OCI-LY3 (cell line): ENCODE data around the gene CCDC27.
"Not testable (repeated sequence)": the region's sequence is repeated elsewhere in the genome, so short reads cannot be mapped to it uniquely, and the experiment has no call there.

Source experiments
- H2AFZ ChIP-seq: fragments of 200-600, 300-600 bp; shearing (Covaris generic); 2 replicates; pipeline ENCODE4 v1.6.0; 2014; ENCODE audit warnings: antibody characterized with exemption, low read depth, low read length
- H3K27ac ChIP-seq: fragments of 200-600, 300-600 bp; sonication (generic); 2 replicates; pipeline ENCODE4 v1.5.1; 2014; ENCODE audit warnings: mild to moderate bottlenecking, low read length, moderate library complexity, mixed read lengths
- H3K27me3 ChIP-seq: fragments of 200-600, 300-600 bp; sonication (generic); 2 replicates; pipeline ENCODE4 v1.6.1; 2014; ENCODE audit warnings: low read depth, low read length, mixed read lengths
- H3K36me3 ChIP-seq: fragments of 200-600, 300-600 bp; sonication (generic); replicated peaks from 2 replicates; pipeline ENCODE3; 2014; ENCODE audit warnings: low read depth, low read length, mixed read lengths
- H3K4me1 ChIP-seq: fragments of 300-600, 200-600 bp; sonication (generic); 2 replicates; pipeline ENCODE4 v1.6.1; 2014; ENCODE audit warnings: low read length, mixed read lengths
- H3K4me2 ChIP-seq: fragments of 200-600, 300-600 bp; sonication (generic); 2 replicates; pipeline ENCODE4 v1.6.1; 2014; ENCODE audit warnings: low read length, mixed read lengths
- H3K4me3 ChIP-seq: fragments of 300-600, 200-600 bp; sonication (generic); 2 replicates; pipeline ENCODE4 v1.5.1; 2014; ENCODE audit warnings: antibody characterized with exemption, mild to moderate bottlenecking, low read length, moderate library complexity
- H3K79me2 ChIP-seq: fragments of 300-600, 200-600 bp; shearing (Covaris generic); 2 replicates; pipeline ENCODE4 v1.6.1; 2014; ENCODE audit warnings: mild to moderate bottlenecking, low read length, mixed read lengths
- H3K9ac ChIP-seq: fragments of 300-600, 200-600 bp; shearing (Covaris generic); 2 replicates; pipeline ENCODE4 v1.6.0; 2014; ENCODE audit warnings: mild to moderate bottlenecking, low read length, moderate library complexity
- H3K9me3 ChIP-seq: fragments of 200-600, 300-600 bp; shearing (Covaris generic); 2 replicates; pipeline ENCODE4 v1.6.1; 2014; ENCODE audit warnings: low read length, mixed read lengths; ENCODE audit not compliant: insufficient read depth
- H4K20me1 ChIP-seq: fragments of 200-600, 300-600 bp; sonication (generic); 2 replicates; pipeline ENCODE4 v1.6.1; 2016; ENCODE audit warnings: low read length, mixed read lengths; ENCODE audit not compliant: insufficient read depth
- EZH2phosphoT487 ChIP-seq: fragments of 200-600 bp; shearing (Covaris generic); IDR thresholded peaks from 2 replicates; pipeline ENCODE4 v1.6.1; 2018; ENCODE audit warnings: antibody characterized with exemption, mixed run types, low read depth
- TF ChIP-seq, protein P1 (sequence below): fragments of 200-600, 300-600 bp; sonication (generic); IDR thresholded peaks from 2 replicates; pipeline ENCODE4 v1.5.1; 2014; ENCODE audit warnings: antibody characterized with exemption, low read length, low read depth

The CCDC27 gene

GRCh38 chr1:3809680-3810079 is 57.4 kb downstream of the CCDC27 start:
- Histone ChIP-seq H3K9ac (no peak overlapping the region), H3K9me3 (no peaks in the 10 kb centered on the region), H3K36me3 (peaks cover 4% of the 10 kb centered on the region), H3K27ac (no peak overlapping the region), H2AFZ (no peak overlapping the region), H4K20me1 (no peaks in the 10 kb centered on the region), H3K27me3 (no peaks in the 10 kb centered on the region), H3K4me1 (peaks cover 18% of the 10 kb centered on the region), H3K4me3 (no peak overlapping the region), H3K4me2 (no peak overlapping the region), H3K79me2 (no peaks in the 10 kb centered on the region)
- TF ChIP-seq, protein P1, sequence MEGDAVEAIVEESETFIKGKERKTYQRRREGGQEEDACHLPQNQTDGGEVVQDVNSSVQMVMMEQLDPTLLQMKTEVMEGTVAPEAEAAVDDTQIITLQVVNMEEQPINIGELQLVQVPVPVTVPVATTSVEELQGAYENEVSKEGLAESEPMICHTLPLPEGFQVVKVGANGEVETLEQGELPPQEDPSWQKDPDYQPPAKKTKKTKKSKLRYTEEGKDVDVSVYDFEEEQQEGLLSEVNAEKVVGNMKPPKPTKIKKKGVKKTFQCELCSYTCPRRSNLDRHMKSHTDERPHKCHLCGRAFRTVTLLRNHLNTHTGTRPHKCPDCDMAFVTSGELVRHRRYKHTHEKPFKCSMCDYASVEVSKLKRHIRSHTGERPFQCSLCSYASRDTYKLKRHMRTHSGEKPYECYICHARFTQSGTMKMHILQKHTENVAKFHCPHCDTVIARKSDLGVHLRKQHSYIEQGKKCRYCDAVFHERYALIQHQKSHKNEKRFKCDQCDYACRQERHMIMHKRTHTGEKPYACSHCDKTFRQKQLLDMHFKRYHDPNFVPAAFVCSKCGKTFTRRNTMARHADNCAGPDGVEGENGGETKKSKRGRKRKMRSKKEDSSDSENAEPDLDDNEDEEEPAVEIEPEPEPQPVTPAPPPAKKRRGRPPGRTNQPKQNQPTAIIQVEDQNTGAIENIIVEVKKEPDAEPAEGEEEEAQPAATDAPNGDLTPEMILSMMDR = no peak
- no peak for TF ChIP-seq EZH2phosphoT487

DNA sequence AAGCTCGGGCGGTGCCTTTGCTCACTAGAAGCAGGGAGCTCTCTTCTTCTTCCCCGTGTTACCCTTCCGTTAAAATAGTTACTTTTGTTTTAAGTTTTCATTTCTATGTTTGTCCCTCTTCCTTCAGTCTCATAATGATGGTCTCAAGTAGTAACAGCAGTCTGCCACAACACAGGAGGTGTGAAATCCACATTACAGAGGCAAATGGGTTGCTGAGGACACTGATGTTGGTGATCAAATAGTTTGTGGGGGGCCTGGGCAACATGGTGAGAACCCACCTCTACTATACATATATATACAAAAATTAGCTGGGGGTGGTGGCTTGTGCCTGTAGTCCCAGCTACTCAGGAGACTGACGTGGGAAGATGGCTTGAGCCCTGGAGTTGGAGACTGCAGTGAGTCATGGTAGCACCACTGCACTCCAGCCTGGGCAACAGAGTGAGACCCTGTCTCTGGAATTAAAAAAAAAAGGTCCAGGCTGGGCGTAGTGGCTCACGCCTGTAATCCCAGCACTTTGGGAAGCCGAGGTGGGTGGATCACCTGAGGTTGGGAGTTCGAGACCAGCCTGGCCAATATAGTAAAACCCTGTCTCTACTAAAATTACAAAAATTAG is 58.0 kb downstream of the CCDC27 start:
- not testable (repeated sequence) for H4K20me1 ChIP-seq, H3K4me3 ChIP-seq, H3K4me2 ChIP-seq, H2AFZ ChIP-seq, H3K36me3 ChIP-seq, H3K27ac ChIP-seq, H3K79me2 ChIP-seq, H3K27me3 ChIP-seq, H3K9ac ChIP-seq, H3K9me3 ChIP-seq
- peaks cover 13% of the 10 kb centered on the region for H3K4me1 ChIP-seq

GRCh38 chr1:3811595-3811911 is 59.3 kb downstream of the CCDC27 start:
- no peak overlapping the region for H3K27ac ChIP-seq
- H4K20me1 ChIP-seq = no peaks in the 10 kb centered on the region
- peaks cover 11% of the 10 kb centered on the region for H3K4me1 ChIP-seq
- H3K9ac ChIP-seq = no peak overlapping the region
- H3K4me3 ChIP-seq = peak overlapping the region; percentile 55
- TF ChIP-seq EZH2phosphoT487 = no peak
- no peaks in the 10 kb centered on the region for H3K27me3 ChIP-seq
- peak overlapping the region; percentile 73 for H3K4me2 ChIP-seq
- H2AFZ ChIP-seq = no peak overlapping the region
- H3K79me2 ChIP-seq = no peaks in the 10 kb centered on the region
- no peaks in the 10 kb centered on the region for H3K9me3 ChIP-seq
- peaks cover 4% of the 10 kb centered on the region for H3K36me3 ChIP-seq

DNA sequence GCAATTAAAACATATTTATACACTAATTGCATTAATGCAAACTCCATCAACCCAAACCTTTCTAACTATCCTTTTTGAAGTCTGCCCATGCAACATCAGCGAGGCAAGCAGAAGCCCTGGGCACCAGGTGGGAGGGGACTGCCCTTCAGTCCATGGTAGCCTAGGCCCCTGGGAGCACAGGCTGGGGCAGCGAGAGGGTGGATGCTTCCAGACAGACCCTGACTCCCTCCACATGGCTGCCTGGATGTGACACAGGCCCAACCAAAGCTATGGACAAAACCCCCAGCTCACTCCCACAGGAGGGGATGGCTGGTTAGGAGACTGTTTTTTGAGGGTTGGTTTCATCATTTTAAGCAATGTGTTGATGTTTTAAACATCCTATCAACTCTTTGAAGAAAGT is 61.8 kb downstream of the CCDC27 start:
- H3K36me3 ChIP-seq = peaks cover 4% of the 10 kb centered on the region
- H3K9ac ChIP-seq = no peak overlapping the region
- H3K9me3 ChIP-seq = no peaks in the 10 kb centered on the region
- H3K27me3 ChIP-seq = no peaks in the 10 kb centered on the region
- no peak overlapping the region for H2AFZ ChIP-seq
- no peaks in the 10 kb centered on the region for H4K20me1 ChIP-seq
- no peaks in the 10 kb centered on the region for H3K79me2 ChIP-seq
- no peak overlapping the region for H3K27ac ChIP-seq
- TF ChIP-seq EZH2phosphoT487 = no peak
- TF ChIP-seq, protein P1 = no peak
- no peak overlapping the region for H3K4me2 ChIP-seq
- peaks cover 13% of the 10 kb centered on the region for H3K4me1 ChIP-seq
- H3K4me3 ChIP-seq = no peak overlapping the region

DNA sequence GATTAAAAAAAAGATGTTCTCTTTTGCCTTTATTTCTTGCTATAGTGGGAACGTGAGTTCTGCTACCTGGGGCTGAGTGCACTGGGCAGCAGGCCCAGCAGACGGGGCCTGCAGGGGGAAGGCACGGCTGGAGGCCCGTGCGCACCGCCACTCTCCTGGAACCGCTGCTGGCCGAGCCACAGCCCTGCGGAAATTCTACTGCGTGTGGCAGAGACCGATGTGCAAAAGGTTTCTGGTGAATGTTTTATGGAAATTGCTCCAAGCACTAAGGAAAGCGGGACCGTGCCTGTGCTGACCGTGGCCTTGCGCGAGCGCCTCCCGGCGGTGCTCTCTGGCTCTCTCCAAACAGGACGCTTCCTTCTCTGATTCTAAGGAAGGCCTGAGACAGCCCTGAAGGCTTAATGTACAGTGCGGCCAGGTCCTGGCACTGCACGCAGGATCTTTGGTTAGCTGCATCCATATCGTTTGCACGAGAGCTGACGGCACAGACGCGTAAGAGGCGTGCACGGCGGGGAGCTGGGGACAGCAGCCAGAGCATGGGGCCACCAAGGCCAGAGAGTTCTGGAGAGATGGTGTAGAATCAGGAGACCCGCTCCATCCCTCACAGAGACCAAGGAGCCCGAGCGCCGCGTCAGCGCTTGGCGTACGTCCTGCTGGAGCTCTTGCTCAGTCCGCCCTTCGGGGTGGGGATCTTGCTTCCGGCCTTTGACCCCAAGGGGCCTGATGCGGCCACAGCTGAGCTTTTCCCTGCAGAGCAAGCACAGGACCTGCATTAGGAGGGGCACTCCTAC is 62.7 kb downstream of the CCDC27 start:
- Histone ChIP-seq H2AFZ (no peak overlapping the region), H3K9ac (no peak overlapping the region), H3K4me1 (peaks cover 22% of the 10 kb centered on the region), H3K9me3 (no peaks in the 10 kb centered on the region), H3K79me2 (no peaks in the 10 kb centered on the region), H3K27me3 (no peaks in the 10 kb centered on the region), H3K4me2 (no peak overlapping the region), H4K20me1 (no peaks in the 10 kb centered on the region; the same call in 1 of the 2 replicates), H3K27ac (no peak overlapping the region), H3K36me3 (peaks cover 4% of the 10 kb centered on the region), H3K4me3 (no peak overlapping the region)
- no peak for TF ChIP-seq EZH2phosphoT487
- TF ChIP-seq, protein P1 = no peak
